ENCODE results near the gene FBLN2.
A peak's percentile ranks its signal among the peaks of the same experiment; 100 is the strongest.

FBLN2 gene

DNA sequence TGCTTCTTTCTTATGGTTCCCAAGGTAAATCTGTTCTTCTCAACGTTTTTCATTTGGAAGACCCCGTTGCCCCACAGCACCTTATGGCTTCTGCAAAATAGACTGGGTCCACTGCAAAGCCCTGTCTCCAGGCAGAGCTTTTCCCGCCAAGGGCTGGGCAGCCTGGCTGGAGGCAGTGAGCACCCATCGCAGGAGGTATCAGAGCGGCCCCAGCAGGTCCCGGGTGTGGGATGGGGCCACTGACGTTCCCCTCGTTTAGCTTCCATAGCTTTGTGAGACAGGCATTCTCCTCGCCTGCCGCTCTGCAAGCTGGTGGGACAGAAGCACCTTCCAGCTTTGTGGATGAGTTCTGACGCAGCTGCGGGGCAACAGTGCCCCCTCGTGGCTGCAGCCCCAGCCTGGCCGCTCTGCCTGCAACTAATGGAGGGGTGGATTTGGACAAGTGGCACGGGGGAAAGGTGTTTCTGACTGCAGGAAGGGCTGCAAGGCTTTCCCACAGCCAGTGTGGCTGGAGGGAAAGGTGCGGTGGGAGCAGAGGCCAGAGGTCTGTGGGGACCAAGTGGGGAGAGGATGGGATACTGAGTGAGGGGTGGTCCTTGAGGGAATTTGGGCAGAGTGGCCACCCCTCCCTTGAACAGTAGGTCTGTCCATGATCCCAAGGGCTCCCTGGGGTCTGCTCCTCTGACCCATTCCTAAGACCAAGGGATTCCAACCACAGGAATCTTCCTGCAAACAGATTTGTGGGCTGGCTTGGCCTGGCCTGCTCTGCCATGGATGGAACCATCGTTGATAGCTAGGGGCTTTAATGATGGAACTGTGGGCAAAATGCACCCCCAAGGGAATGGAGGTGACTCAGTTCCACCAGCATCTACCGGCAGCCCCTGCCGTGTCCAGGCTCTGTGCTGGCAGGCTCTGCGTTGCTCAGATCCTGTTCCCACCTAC is 99.4 kb downstream of the FBLN2 start:
- DNase-seq (ENCODE audit: low spot score) = peak; percentile 67

DNA sequence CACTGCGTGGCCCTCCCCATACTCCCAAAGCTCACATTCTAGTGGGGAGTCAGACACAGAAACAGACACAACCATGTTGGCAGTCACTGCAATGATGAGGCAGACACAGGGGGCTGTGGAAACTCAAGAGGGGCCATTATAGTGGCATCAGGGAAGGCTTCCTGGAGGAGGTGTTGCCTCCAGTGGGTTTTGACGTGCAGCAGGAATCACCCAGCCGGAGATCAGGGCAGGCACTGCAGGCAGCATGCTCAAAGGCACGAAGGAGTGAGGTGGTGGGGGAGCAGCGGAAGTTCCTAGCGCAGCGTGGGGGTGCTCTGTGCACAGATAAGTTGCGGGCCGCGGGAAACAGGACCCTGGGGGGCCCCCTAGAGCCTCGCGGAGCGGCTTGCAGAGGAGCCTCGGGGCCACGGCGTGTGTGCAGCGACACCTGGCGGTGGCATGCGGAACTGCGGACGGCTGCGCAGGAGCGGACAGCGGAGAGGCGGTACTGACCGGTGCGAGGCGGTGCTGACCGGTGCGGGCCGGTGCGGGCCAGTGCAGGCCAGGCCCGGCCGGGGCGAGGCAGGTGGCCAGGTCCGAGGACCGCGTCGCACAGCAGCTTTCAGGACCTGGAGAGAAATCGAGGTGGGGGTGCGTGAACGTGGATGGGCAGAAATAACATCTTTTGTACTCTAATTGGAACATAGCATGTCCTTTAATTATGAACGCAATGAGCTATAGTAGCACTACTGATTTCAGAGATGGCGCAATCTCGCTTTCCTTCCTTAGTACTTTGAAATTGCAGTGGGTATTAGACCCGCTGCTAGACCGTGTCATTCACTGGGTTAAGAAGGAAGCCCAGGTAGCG is 101.5 kb downstream of the FBLN2 start:
- DNase-seq (ENCODE audit: low spot score) = peak; percentile 83

DNA sequence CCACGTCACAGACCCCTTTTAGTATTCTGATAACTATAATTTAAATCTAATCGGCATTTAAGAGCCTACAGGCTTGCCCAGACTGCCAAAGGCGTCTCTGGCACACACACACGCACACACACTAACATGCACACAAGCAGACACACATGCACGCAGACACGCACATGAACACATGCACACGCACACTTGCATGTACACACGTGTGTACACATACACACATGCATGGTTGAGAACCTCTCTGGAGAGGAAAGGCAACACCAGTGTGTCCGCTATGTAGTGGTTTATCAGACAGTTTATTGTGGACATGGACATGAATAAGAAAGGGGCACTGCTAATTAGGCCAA is 102.1 kb downstream of the FBLN2 start:
- no peak for DNase-seq (ENCODE audit: low spot score)

DNA sequence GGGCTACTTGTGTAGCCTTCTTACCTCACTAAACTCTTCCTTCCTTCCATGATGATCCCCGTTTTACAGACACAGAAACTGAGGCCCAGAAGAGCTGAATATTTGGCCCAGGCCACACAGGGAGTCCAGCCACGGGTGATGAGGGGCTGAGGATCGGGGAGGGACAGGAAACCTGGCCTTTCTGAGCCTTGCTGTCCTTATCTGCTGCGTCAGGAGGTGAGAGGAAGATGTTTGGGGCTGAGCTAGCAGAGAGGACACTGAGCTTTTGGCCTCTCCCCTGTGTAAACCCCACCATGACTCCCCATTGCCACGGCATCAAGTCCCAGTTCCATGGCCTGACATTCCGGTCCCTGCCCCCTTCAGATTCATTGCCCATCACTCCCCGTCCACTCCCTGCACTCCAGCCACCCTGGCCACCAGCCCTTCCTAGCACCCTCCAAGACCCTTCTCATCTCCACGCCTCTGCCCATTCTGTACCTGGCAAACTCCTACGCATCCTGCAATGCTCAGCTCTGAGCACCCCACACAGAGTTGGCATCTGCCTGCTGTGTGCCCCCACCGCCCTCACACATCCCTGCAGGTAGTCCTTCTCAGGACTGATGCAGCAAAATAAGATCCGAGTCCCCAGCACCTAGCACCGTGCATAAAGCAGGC is 103.0 kb downstream of the FBLN2 start:
- DNase-seq (ENCODE audit: low spot score) = no peak

DNA sequence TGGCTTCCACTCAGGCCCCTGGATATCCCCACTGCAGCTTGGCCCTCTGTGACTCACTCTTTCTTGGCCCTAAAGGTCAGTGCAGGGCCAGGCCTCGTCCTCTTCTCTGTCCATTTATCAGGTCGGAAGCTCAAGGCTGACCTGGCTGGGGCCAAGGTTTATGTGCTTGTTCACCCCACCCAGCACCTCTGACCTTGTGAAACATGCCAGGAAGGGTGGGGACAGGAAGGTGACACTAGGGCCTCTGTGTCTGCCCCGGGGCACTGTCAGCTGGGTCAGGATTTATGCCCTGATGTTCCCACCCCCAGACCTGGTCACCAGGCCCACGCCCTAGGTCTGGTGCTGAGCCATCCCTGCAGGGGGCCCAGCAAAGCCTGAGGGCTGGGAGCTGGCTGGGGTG is 103.8 kb downstream of the FBLN2 start:
- no peak for DNase-seq (ENCODE audit: low spot score)

DNA sequence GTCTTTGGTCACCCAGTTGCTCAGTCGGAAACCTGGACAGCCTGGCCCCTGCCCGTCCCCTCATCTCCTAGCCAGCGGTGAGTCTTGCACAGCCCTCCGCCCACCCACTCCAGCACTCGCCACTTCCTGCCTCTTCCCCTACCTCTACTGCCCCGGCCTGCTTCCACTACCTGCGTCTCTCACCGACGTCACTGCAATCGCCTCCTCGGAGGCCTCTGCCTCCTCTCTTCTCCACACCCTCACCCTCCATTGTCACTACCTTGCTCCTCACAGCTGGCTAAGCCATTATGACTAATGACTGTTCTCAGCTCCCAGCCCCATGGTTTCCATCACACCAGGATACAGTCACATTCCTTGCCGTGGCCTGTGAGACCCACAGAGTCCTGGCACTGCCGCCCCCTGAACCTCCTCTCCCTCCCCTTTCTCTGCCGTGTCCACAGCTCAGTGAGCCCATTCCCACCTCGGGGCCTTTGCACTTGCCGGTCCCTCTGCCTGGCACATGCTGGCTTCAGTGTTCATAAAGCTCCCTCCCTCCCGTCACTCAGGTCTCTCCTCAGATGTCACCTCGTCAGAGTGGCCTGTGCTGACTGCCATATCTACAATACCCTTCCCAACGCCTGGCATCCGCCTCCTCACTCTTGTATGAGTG is 104.8 kb downstream of the FBLN2 start:
- no peak for DNase-seq (ENCODE audit: low spot score)

DNA sequence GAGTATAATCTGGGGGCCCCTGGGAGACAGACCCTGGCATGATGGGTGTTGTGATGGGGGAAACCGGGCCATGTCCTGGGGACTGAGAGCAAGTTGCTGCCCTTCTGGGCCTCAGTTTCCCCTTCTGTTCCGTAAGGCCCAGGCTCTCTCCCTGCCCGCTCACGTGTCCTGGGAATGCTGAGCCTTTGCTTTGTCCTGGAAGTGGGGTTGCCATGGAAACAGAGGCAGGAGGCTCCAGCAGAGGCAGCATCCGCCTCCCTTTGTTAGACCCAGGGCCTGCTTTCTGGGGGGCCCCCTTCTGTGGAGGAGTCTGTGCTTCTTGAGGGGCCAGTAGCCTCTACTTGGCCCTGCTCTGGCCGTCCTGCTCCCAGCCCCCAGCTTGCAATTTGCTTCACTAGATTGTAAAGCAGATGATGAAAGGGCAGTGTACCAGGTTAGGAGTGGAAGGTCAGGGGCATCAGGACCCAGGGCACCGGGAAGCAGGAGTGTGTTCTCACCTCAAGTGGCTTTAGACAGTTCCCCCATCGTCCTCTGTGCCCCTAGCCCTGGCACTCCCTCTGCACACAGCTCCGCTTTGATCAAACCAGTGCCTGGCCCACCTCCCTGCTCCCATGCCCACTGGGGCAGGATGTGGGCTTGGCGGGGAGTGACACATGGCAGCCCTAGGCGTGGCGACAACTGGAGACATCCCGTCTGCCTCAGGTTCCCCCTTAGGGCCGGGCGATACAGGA is 105.6 kb downstream of the FBLN2 start:
- no peak for DNase-seq (ENCODE audit: low spot score)

DNA sequence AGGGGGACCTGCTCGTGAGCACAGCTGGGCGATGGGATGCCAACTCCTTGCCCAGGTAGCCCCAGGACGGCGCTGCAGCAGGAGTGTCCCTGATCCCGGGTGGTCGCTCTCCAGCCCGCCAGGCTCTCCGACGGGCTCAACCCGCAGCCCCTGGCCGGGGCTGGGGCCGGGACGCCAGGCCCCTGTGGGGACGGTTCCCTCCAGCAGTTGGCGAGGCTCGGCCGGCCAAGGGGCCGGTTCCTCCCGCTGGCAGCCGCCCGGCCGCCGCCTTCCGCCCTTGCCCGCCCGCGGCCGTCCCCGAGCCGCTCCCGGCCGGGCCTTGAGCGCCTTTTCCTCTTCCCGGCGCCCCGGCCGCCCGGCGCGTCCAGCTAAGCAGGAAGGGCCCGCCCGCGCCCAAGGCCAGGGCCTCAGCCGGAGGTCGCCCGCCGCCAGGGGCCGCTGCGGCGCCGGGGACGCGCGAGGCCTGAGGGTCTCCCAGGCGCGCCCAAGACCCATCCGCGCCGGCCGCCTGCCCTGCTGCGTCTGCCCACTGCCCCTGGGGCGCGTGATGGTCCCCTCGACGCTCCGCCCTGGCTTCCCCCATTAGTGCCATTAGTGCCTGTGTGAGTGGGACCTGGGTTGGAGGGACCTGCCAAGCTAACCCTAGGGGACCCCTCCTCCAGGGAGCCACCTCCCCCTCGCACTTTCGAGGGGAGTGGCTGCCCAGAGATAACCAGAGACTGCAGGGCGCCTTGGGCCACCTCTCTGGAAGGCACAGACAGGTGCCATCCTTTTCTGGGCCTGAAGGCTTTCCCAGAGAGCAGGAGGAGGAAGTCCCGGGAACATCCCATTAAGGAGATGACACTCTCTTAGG is 106.4 kb downstream of the FBLN2 start:
- DNase-seq (ENCODE audit: low spot score) = no peak

DNA sequence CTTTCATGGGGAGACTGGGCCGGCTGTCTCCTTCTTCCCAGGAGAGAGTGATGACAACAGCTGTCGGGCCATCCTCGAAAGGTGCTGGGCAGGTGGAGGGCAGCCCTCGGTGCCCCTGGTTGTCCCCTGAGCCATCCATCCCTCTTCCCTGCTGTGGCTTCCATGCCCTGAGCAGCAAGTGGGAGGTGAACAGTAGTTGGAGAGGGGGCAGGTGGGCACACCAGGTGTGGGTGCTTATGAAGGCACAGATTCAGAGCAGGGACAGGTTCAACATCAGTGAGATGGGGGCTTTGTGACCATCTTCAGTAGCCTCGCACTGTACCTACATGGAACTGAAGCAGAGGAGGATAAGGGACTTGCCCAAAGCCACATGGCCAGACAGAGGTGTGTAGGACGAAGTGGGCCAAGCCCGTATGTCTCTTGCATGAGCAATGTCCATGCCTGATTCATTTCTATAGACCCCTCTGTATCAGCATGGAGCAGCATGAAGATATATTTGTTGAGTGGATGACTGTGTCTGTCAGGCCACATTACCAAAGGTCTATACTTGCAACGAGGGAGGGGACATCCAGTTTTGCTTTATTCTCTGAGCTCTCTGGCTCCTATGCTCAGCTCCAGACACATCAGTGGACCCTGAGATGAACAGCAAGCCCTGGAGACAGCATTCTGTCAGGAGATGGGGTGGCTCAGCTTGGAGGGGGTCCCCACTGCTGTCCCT is 107.8 kb downstream of the FBLN2 start:
- DNase-seq (ENCODE audit: low spot score) = no peak

DNA sequence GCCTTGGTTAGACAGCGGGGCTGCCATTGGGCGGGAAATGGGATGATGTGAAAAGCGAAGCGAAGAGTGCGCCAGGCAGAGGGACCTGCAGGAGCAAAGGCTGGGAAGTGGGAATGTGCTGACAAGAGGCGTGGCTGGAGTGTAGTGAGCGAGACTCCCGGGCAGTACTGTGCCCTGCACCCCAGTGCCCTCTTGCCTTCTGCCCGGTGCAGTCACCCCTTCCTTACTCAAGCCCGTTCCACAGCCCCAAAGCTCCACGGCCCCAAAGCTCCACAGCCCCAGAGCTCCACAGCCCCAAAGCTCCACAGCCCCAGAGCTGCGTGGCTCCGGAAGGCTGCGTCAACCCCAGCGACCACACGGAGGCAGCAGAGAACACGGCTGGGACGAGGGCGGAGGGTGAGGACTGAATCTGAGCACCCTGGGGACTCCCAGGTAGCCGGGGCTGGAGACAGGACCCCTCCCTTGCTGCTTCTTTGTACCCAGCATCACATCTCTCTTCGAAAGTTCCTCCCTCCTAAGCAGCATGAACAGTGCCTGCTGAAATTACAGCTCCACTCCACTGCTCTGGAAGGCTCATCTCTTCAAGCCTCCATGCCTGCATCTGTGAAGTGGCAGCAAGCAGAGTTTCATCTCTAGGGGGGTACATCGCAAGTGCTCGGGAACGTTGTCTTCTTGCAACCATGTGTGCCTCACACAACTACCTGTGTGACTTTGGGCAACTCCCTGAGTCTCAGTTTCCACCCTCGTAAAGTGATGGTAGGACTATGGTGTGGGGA is 108.9 kb downstream of the FBLN2 start:
- DNase-seq (ENCODE audit: low spot score) = no peak

DNA sequence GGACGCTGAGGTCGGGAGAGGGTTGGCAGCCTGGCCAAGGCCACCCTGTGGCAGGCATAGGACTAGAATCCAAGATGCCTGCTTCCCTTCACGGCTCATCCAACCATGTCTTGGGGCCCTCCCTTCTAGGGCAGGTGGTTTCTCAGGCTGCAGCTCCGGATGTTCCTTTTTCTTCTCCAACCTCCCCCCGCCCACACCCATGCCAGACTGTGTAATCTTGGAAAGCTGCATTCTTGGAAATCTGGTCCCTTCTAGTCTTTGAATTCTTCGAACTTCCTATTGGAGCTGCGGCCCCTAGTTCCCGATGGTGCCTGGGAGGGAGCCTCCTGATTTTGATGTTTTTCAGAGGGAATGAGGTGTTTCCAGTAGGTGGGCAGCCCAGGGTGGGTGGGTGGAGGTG is 109.8 kb downstream of the FBLN2 start:
- no peak for DNase-seq (ENCODE audit: low spot score)

DNA sequence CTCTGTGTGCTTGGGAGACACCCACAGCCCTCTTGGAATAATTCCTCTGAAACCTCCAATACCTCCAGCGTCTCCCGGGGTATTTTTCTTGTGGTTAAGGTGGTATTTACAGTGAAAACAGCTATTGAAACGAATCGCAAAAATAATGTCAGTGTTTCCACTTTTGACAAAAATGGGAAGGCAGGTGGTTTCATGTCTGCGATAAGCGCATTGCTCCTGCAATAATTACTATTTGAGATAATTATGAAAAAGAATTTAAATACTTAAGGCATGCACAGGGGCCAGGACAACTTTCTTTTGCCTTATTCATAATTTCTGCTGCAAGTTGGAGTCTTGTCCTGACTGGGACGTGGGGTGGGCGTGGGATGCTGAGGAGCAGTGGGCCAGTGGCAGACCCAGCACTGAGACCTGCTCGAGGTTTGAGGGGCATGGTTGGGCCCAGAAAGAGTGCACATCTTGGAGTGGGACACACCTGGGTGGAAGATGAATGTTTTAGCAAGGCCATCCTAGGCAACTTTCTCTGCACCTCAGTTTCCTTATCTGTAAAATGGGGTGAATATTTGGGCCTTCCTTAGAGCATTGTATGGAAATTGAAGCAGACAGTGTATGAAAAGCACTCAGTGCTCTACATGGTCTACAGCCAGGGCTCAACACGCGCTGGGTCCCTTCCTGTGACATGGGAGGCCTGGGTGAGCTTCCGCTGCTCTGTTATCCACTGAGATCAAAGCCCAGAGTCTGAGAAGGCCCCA is 110.5 kb downstream of the FBLN2 start:
- no peak for DNase-seq (ENCODE audit: low spot score)

DNA sequence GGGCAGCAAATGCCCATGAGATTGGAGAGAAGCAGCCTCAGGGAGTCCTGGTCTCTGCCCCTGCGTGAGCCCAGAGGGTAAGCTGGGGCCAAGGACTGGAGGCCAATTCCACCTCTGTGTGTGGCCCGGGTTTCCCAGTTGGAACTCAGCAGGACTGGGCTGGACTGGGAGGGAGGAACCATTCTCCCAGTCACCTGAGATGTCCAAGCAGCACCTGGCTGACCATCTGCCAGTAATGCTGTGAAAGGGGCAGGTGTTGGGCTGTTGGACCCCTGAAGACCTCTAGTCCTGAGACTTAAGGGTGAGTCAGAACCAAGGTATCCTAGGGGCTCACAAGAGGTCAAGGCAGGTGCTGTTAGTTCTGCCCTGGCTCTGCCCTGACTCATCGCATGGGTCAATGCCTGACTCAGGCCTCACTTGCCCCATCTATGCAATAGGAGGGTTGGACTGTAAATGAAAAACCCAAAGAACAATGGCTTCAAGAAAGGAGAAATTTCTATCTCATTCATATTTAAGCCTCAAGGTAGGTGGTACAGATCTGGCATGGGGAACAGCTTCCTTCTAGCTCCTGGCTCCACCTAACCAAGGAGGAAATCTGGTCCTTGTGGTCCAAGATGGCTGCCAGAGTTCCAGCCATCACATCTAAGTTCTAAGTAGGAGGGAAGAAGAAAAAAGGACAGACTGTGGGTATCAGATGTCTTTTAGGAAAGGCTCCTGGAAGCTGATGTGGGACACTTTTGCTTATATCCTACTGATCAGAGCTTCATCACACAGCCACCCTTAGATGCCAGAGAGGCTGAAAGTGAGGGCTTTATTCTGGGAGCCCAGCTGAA is 111.3 kb downstream of the FBLN2 start:
- DNase-seq (ENCODE audit: low spot score) = no peak

DNA sequence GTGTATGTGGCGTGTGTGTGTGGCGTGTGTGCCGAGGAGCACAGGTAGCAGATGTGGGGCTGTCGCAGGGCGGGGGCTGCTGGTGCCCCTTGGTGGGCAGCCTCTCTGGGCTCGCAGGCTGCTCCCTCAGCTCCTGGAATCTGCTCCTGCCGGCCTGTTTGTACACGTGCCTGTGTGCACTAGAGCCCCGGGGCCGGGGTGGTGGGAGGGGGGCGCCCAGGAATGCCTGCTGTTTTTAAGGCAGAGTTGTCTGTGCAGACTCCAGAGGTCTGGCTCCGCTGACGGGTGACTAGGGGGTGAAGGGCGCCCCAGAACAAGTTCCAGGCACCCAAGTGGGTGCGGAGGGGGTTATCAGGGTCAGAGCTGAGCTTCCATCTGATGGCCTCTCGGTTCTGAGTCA is 112.2 kb downstream of the FBLN2 start:
- DNase-seq (ENCODE audit: low spot score) = no peak

DNA sequence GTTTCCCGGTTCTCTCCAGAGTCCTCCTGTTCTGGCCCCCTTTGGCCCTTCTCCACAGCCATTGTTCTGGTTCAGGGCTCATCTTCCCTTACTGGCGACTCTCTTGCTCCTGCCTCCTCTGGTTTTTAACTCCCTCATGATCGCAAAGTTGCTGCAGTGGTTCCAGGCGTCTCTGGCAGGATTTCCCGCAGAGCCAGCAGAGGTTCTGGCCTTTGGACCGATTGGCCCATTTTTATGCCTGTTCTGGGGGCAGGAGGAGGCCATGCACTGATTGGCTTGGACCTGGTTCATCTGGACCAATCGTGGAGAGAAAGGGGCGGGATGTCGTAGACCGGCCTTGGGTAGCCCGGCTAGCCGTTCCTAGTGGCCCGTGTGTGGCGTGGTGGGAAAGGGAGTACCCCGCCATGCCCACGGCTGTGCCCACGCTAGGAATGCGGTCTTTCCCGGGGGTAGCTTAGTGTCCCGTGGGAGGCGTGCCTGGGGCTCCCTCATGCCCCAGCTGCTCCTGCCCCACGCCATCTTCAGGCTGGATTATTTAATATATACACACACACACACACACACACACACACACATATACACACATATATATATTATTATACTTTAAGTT is 113.4 kb downstream of the FBLN2 start:
- DNase-seq (ENCODE audit: low spot score) = no peak

DNA sequence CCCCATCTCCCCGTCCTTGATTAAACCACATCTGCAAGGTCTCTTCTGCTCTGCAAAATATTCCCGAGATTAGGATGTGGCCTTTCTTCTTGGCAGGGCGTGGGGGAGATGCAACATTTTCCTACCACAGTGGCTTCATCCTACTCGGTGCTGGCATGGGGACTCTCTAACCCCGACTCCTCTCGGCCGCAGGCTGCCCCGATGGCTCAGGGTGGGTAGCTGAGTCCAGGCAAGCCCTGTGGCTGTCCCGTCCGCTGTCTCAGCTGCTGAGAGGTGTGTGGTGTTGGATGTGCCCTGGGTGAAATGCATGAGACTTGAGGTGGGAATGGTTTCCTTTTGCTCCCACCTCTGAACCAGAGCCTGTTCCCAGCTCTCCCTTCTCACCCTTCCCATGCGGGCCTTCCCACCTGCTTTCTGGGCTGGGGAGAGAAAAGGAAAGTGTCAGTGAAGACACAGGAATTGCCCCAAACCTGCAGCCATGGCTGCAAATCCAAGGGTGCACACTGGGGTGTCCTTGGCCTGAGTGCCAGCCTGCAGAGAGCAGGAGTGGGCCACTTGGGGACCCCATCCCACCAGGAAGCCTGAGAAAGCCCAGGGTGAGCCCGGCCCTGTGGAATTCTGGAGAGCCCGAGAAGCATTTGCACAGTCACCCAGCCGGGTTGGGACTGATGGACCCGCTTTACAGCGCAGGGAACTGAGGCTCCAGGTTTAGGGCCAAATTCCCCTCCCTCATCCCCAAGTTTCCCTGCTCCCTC is 115.0 kb downstream of the FBLN2 start:
- no peak for DNase-seq (ENCODE audit: low spot score)
